ENCODE results near the gene PARP4. TPM values are rescaled to one million over a fixed set of nuclear protein-coding genes. Genes with fewer than 3 reads are reported as not detected.

Gene PARP4
- total and polyA plus RNA-seq, 2 of the 13 experiments (the other 11 are each of a cell fraction or from before 2014, with no cell fraction given) = 40.5 to 42.6 TPM

DNA sequence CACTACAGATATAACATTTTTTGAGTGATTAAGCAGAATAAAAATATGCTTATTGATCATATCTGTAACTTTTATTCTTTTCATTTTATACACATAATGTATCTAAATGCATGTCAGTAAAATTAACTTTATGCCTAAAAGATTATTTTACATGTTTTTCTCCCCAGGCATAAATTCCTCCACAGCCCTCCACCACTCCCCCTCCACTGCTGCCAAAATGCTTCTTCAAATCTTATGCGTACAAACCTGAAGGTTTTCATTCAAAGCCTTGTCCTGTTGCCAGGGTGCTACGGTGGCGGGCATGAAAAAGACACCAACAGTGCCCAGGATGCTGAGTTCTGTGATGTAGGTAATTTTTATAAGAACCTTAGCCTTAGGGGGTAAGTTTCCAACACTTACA is 52.9 kb downstream of the PARP4 start (continued):
- no peak for TF ChIP-seq STAG1 (CRISPR knock-in tag; IDR thresholded peaks at IDR 0.05)
- TF ChIP-seq, protein P1, sequence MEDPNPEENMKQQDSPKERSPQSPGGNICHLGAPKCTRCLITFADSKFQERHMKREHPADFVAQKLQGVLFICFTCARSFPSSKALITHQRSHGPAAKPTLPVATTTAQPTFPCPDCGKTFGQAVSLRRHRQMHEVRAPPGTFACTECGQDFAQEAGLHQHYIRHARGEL (CRISPR knock-in tag; IDR thresholded peaks at IDR 0.05) = no peak

DNA sequence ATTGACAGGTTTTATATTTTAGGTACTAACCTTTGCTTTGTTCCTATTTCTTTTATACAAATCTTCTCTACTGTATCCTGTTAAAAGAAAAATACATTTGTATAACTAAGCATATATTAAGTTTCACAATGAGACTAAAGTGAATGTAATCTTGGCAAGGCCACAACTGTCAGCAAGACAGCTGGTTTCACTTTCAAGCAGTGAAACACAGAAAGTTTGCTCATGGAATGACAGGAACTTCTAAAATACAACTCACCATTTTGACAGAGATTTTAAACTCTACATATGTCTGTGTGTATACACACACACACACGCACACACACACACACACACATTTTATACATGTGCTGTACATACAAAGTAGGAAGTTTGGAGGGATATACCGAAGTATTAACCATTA is 53.3 kb downstream of the PARP4 start:
- CTCF ChIA-PET (ENCODE audit: low intra/inter-chr PET ratio, low total read pairs) = no interaction called here
- TF ChIP-seq ZNF709 (CRISPR knock-in tag; IDR thresholded peaks at IDR 0.05) (no peak), RBM22 (optimal IDR thresholded peaks at IDR 0.05; ENCODE audit: low read length) (no peak), MATR3 (CRISPR knock-in tag; IDR thresholded peaks at IDR 0.05) (no peak)
- TF ChIP-seq, protein P2, sequence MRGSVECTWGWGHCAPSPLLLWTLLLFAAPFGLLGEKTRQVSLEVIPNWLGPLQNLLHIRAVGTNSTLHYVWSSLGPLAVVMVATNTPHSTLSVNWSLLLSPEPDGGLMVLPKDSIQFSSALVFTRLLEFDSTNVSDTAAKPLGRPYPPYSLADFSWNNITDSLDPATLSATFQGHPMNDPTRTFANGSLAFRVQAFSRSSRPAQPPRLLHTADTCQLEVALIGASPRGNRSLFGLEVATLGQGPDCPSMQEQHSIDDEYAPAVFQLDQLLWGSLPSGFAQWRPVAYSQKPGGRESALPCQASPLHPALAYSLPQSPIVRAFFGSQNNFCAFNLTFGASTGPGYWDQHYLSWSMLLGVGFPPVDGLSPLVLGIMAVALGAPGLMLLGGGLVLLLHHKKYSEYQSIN (CRISPR knock-in tag; IDR thresholded peaks at IDR 0.05; ENCODE audit: borderline replicate concordance) = no peak
- TF ChIP-seq, protein P3, sequence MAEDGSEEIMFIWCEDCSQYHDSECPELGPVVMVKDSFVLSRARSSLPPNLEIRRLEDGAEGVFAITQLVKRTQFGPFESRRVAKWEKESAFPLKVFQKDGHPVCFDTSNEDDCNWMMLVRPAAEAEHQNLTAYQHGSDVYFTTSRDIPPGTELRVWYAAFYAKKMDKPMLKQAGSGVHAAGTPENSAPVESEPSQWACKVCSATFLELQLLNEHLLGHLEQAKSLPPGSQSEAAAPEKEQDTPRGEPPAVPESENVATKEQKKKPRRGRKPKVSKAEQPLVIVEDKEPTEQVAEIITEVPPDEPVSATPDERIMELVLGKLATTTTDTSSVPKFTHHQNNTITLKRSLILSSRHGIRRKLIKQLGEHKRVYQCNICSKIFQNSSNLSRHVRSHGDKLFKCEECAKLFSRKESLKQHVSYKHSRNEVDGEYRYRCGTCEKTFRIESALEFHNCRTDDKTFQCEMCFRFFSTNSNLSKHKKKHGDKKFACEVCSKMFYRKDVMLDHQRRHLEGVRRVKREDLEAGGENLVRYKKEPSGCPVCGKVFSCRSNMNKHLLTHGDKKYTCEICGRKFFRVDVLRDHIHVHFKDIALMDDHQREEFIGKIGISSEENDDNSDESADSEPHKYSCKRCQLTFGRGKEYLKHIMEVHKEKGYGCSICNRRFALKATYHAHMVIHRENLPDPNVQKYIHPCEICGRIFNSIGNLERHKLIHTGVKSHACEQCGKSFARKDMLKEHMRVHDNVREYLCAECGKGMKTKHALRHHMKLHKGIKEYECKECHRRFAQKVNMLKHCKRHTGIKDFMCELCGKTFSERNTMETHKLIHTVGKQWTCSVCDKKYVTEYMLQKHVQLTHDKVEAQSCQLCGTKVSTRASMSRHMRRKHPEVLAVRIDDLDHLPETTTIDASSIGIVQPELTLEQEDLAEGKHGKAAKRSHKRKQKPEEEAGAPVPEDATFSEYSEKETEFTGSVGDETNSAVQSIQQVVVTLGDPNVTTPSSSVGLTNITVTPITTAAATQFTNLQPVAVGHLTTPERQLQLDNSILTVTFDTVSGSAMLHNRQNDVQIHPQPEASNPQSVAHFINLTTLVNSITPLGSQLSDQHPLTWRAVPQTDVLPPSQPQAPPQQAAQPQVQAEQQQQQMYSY (CRISPR knock-in tag; IDR thresholded peaks at IDR 0.05) = no peak

More for the DNA sequence above, 53.3 kb downstream of the PARP4 start:
- H3K27ac ChIP-seq (ENCODE audit: extremely low read length, insufficient read depth, low read length) = no peak overlapping the region
- no TSS peak for BruUV-seq (replicated peaks)
- H3K4me3 ChIP-seq (replicated peaks in 1 of 3; ENCODE audit: insufficient read depth in 1 of 3, low read depth in 2 of 3, low read length in 3 of 3) = no peak overlapping the region
- H3K79me2 ChIP-seq (ENCODE audit: insufficient read depth, low read length) = no peaks in the 10 kb centered on the region
- FAIRE-seq (no peak), ATAC-seq (no peak), DNase-seq (ENCODE audit: low spot score) (no peak)
- H3K36me3 ChIP-seq (replicated peaks in 1 of 2; ENCODE audit: control insufficient read depth in 1 of 2, insufficient read depth in 2 of 2, low read length in 2 of 2) = peaks cover 23 to 69% of the 10 kb centered on the region in 2 experiments
- POLR2A ChIA-PET = no interaction called here
- H4K20me1 ChIP-seq (ENCODE audit: insufficient read depth, low read length) = no peaks in the 10 kb centered on the region
- 0 out of 2 replicates have a peak, but pooled peaks cover 8% of the 10 kb centered on the region for H3K4me1 ChIP-seq (ENCODE audit: insufficient read depth, low read length)
- H2AFZ ChIP-seq (ENCODE audit: low read length) = no peak overlapping the region
- H3K9ac ChIP-seq (ENCODE audit: insufficient read depth, low read depth, low read length) = no peak overlapping the region
- in situ Hi-C loops (cut with HindIII; ENCODE audit: extremely low pct_ligation_motif_present, low pct_unique_long_range_greater_than_20kb) = no loop called here
- intact Hi-C loops (cut with micrococcal nuclease; ENCODE audit: unreplicated experiment) = no loop called here
- H3K4me2 ChIP-seq (ENCODE audit: low read depth, low read length) = no peak overlapping the region
- no peaks in the 10 kb centered on the region for H3K27me3 ChIP-seq (ENCODE audit: control insufficient read depth in 1 of 2, insufficient read depth in 2 of 2, low read length in 2 of 2)
- 49% methylated on average over 2 of the region's 2 CpGs for WGBS (ENCODE audit: low lambda C conversion rate)
- no peaks in the 10 kb centered on the region for H3K9me3 ChIP-seq (ENCODE audit: low read length)
